Measurements from ENCODE around the gene IGHMBP2.

IGHMBP2 gene

DNA sequence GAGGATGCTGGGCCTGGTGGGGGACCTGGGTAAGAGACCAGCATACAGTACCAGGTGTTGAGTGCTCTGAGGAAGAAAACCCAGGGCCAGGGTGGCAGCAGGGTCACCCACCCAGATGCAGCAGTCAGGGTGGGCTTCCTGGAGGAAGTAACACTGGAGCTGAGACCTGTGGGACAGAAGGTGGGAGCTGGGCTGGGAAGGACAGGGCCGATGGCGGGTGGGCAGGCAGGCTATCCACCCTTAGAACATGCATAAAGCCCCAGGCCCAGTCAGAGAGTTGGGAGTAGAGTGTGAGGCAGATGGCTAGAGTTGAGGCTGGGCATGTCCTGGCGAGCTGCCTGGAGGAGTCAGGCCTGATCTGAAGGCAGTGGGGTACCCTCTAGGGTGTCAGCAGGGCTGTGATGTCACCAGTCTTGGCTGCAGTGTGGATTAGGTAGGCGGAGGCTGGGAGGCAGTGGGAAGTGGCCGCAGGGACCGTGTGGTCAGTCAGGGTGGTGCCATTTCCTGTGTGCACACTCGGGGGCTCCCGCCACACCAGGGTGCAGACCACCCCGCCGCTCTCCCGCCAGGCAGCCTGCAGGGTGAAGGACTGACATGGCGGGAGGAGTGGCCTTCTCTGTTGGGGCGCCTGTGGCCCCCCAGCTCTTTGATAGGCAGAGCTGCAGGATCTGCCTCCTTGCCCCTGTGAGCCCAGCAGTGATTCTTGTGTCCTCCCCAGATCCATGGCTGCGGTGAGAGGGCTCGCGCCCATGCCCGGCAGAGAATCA is 35.3 kb downstream of the IGHMBP2 start:
- DNase-seq (ENCODE audit: insufficient read length, low spot score) = no peak
- FAIRE-seq = no peak

DNA sequence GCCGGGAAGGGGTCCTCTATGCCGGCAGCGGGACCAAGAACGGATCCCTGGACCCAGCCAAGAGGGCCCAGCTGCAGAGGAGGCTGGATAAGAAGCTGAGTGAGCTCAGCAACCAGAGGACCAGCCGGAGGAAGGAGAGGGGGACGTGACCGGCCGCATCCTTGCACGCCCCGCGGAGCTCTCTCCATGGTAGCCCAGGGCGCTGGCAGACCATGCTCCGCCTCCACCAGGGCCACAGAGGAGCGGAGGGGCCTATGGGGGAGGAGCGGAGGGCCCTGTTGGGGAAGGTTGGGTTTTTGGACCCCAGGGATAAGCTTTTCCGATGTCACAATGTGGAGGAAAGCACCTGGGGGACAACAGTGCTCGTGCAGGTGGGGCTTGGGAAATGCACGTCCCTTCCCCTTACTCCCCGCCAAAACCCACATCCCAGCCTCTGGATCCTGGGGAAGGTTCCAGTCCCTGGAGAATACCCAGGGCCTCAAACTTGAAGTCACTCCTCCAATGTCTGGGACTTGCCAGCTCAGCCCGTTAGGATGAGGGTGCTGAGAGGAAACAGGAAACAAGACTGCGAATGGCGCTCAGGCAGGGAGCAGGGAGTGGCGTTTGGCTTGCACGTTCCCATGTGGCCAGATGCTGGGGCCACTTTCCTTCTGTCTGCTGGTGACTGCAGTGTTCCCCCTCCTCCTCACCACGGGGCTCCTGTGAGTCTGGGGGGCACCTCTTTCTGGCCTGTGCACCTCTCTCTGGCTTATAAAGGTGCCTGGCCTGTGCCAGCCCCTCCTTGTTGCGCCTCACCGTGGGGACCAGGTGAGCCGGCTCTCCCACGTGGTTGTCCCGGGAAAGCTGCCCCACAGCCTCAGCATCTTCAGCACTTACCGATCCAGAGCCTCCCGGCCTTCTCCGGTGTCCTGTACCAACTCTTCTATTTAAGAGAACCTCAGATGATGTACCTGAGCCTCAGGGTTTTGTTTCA is 36.2 kb downstream of the IGHMBP2 start:
- no peak for DNase-seq (ENCODE audit: insufficient read length, low spot score)
- FAIRE-seq = no peak

DNA sequence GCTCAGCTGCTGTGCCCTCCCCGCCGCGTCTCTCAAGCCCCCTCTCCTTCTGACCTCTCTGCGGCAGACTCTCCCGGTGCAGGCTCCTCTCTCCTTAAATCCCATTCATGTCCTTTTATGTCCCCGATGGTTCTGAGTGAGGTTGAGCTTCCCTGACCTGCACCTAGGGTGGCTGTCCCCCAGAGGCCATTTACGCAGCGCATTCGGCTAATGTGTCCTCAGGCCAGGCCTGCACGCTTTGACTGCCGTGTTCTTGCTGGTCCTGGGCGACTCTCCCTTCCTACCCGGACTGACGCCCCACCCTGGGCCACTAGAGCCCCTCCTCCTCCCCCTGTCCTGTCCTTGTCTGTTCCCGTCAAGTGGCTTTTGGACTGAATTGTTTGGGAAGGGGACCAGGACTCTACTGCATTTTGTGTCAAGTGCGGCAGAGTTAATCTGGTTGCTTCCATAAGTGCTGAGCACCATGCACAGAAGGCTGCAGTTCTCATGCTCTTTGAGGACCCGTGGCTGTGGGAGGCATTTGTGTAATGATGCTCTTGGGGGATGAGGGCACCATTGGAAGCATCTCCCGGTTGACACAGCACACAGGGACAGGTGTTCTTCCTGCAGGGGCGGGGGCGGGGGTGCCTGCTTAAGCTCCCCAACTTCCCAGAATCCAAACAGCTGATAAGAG is 37.1 kb downstream of the IGHMBP2 start:
- no peak for FAIRE-seq
- DNase-seq (ENCODE audit: insufficient read length, low spot score) = no peak

DNA sequence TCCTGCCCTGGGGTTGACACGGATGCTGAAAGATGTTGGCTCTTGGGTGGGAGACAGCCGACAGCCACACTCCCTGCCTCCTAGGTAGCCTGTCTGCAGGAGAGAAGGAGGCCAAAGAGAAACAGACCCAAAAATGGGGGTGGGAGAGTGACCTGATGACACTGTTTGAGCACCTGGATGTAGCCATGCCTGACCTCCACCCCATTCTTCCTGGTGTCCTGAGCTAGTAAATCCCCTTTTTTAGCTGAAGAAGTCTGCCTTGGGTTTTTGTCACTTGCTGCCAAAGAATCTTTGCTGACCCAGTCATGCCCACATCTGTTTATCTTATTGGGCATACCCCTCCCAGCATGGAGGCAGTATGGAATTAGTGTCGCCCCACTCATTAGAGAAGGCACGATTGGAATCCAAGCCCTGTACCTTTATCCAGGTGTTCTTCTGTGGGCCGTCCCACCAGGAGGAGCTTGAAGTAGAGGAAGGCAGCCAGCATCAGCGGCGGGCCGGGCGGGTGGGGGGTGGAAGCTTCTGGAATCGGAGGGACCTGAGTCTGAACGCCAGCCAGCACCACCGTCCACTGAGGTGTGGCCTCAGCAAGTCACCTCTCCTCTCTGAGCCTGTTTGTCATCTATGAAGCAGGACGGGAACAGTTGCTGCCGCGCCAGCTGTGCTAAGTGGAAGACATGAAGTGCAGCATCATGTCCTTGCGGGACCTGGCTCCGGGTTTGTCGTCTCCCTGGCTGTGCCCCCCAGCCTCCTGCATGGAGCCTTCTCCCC is 37.8 kb downstream of the IGHMBP2 start:
- no peak for FAIRE-seq

DNA sequence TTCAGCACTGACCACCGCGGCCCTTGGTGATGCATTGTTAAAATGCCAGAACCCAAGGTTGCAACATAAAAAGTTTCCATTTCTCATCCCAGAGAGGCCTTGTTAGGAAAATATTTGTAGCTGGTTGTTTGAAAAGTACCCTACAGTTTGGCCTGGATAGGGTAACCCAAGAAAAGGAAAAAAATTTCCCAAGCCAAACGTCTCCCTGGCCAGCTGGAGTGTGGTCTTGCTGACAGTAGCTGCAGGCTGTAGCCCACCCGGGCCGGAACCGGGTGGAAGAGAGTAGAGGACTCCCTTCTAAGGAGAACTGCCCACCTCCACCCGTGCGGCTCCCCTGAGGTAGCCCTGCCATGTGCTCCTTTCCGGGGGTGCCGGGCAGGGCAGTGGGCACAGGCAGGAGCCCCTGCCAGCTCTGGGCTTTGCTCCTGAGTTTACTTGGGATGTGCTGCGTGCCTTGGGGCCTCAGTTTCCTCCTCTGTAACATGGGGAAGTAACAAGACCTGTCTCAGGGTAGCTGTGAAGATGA is 38.5 kb downstream of the IGHMBP2 start:
- FAIRE-seq = no peak

More for the DNA sequence above, 37.8 kb downstream of the IGHMBP2 start:
- no peak for DNase-seq (ENCODE audit: insufficient read length, low spot score)

DNA sequence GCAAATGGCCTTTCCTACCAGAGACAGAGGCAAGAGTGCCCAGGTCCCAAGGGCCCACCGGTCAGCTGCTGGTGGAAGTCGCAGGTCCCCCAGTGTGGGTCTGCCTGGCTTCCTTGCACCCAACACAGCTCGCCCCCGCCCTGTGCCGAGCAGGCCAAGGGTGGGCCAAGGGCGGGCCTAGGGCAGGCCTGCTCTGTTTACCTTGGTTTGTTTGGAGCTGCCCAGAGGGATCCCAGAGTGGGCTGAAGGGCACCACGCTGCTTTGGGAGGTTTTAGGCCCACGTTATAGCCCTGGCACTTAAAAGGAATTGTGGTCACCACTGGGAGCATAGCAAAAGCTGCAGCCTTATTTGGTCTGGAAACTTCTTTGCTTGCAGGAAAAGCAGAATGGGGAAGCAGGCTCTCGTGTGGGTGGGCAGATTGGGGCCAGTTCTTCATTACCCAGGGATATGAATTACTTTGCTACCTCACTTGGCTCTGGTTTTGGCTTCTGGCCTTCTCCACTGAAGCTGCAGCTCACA is 39.1 kb downstream of the IGHMBP2 start:
- no peak for DNase-seq (ENCODE audit: insufficient read length, low spot score)
- no peak for FAIRE-seq

More for the DNA sequence above, 38.5 kb downstream of the IGHMBP2 start:
- DNase-seq (ENCODE audit: insufficient read length, low spot score) = no peak

DNA sequence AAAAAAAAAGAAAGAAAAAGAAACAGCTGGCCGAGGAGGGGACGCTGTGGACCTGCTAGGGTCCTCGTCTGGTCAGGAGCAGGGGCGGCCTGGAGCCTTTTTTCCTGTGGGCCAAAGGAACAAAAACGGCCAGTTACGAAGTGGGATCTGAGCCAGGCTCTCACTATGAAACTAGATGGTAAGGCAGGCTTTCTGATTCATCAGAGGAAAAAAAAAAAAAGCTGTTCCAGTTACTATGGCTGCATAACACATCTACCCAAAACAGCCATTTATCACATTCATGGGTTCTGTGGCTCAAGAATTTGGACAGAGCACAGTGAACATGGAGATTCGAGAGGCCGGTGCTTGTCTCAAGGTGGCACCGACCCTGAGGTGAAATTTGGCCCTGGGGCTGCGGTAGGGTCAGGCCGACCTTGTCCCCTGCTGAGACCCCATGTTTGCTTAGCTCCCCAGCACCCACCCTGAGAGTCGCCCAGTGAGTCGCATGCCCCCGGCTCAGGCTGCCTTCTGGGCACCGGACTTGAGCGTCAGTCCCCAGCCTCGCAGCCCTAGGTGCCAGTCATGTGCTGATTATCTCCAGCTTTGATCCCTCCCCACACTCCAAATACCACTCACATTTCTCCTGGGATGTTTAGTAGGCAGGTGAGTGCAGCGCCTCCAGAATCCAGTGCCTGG is 42.9 kb downstream of the IGHMBP2 start:
- no peak for FAIRE-seq
- DNase-seq (ENCODE audit: insufficient read length, low spot score) = no peak

DNA sequence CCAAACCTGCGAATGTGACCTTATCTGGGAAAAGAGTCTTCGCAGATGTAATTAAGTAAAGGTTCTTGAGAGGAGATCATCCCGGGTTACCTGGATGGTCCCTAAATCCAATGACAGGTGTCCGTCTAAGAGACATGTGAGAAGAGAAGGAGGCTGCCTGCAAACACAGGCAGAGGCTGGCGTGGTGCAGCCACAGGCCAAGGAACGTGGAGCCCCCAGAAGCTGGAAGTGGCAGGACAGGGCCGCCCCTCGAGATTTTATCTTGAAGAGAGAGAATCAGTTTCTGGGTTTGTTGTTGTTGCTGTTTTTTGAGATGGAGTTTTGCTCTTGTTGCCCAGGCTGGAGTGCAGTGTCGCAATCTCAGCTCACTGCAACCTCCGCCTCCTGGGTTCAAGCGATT is 43.5 kb downstream of the IGHMBP2 start:
- DNase-seq (ENCODE audit: insufficient read length, low spot score) (no peak), FAIRE-seq (no peak)

DNA sequence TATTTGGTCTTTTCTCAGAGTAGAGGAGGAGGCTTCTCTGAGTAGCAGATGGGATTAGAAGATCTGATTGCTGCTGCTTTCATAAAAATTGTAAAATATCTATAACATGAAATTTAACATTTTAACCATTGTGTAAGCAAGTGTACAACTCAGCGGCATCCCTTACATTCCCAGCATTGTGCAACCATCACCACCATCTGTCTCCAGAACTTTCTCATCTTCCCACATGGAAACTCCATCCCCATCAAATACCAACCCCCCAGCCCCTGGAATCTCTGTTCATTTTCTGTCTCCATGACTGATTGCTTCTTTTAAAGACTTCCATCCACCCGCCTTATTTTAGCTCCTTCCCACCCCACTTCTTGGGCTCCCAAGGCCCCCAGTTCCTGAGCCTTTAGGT is 44.8 kb downstream of the IGHMBP2 start:
- FAIRE-seq (no peak), DNase-seq (ENCODE audit: insufficient read length, low spot score) (no peak)

DNA sequence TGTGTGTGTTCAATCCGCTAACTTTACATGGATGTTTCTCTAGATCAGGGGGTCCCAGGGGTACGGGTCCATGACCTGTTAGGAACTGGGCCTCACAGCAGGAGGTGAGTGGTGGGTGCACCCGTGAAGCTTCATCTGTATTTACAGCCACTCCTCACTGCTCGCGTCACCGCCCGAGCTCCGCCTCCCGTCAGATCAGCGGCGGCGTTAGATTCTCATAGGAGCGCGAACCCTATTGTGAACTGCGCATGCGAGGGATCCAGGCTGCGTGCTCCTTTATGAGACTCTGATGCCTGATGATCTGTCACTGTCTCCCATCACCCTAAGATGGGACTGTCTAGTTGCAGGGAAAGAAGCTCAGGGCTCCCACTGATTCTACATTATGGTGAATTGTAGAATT is 45.2 kb downstream of the IGHMBP2 start:
- FAIRE-seq (no peak), DNase-seq (ENCODE audit: insufficient read length, low spot score) (no peak)

DNA sequence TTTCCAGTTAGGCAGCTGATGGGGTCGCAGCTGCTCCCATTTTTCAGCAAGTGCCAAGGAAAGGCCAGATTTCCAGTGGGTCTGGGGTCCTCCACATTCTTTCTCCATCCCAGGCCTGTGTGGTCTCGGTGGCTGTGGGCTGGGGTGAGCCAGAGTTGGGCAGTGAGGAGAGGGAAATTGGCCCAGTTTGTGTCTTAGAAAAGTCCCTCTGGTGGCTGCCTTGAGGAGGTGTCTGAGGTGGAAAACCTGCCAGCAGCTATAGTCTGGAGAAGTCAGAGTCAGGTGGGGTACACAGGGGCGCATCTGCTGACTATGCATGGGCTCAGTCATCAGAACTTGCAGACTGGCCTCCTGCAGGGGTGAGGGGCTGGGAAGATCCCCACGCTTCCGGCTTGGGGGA is 46.6 kb downstream of the IGHMBP2 start:
- peak; percentile 52 for DNase-seq (ENCODE audit: insufficient read length, low spot score)
- no peak for FAIRE-seq

DNA sequence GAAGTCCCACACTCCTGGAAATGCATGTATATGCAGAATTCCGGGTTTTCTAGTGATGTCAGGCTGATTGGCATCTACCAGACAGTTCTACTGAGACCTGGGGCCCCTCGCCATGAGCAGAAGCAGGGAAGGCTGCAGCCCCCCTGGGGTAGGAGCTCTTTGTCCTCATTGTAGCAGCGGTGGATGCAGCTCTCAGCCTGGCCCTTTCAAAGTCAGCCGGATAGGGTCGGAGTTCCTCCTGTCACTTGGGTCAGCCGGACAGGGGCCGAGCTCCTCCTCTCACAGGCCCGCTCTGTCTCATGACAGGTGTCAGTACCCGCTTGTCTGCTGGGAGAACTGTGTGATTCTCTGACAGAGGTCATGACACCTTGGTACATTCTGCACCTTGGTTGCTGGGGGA is 47.1 kb downstream of the IGHMBP2 start:
- DNase-seq (ENCODE audit: insufficient read length, low spot score) (no peak), FAIRE-seq (no peak)

DNA sequence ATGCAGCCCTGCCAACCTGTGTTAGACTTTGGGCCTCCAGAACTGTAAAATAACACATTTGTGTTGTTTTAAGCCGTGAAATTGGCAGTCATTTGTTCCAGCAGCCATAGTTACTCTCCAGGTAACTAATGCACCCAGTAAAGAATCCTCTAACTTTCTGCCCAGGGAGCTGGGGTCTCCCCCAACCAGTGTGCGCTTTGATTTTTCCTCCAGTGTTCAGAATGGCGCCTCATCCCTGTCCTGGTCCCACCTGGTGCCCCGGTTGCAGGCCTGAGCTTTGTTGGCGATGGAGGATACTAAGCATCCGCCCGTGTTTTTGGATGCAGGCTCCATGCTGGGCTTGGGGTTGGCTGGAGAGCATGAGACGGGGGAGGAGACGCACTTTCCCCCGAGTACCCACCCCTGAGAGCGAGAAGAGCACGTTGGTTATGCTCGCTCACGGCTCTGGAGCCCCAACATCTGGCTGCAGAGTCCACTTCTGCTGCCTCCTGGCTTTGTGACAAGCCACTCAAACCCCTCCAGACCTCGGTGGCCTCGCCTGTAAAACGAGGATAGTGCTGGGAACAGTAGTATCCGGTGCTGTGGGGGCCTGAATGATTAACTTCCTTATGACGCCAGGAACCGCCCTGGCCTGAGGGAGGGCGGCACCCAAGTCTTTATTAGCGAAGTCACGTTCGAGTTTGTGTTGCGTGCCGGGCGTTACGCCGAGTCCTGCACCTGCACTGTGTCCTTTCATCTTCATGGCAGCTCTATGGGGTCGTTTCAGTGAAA is 51.3 kb downstream of the IGHMBP2 start:
- no peak for DNase-seq (ENCODE audit: insufficient read length, low spot score)
- FAIRE-seq = peak; percentile 36

DNA sequence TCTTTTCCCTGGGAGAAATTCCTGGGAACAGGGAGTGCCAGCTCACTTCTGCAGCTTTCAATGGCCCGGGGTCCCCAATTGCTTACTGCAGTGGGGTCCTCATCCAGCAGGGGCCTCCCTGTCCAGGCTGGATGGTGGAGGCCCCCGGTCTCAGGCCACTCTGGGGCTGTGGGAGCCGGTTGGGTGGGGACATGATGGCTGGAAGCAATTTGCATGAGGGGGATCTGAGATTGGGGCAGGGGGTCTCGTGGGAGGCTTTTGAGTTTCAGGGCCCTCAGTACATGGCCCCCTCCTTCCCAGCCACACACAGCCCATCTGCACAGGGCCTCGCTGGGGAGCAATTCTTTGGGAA is 51.9 kb downstream of the IGHMBP2 start:
- DNase-seq (ENCODE audit: insufficient read length, low spot score) (no peak), FAIRE-seq (no peak)

DNA sequence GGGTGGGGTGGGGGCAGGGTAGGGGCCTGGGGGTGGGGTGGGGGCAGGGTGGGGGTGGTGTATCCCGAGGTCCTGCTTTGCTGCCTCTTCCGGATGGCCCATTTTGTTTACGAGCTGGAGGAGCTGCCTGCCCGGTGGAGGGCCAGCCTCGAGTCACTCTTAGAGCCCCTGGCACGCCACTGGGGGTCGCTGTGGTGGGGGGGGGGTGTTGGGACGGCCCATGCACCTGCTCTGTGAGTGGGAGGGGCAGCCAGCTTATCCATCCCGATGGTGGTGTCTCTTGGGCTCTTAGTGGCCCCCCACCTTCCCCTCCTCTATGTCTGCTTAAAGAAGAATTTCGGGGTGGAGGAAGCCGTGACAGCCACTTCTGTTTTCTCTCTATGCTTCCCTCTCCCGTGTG is 52.5 kb downstream of the IGHMBP2 start:
- no peak for DNase-seq (ENCODE audit: insufficient read length, low spot score)

DNA sequence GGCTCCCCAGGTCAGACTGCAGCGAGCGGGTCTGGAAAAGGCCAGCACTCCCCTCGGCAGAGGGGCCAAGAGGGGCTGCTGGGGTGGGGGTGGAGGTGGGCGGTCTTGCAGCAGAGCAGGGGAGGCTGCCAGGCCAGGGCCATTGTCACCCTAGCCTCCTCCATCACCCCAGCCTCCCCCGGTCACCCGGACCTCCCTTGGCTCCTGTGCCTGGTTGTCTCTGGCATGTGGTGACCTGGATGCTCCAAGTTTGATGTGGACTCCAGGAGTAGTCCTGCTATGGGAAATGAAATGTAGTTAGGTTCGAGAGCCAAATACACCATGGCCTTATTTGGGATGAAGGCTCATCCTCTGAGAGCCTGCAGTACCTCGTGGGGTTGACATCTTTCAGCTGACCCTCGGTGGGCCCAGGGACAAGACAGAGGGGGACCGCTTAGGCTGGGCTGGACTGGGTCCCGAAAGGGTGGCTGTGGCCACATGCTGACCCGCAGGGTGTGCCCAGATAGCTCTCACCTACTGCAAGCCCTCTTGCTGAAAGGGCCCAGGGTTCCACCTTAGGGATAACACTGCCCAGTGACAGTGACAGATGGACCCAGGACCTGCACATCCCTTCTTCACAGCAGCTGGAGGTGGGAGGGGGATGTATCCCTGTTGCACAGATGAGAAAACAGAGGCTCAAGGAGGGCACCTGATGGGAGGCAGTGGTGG is 53.0 kb downstream of the IGHMBP2 start:
- DNase-seq (ENCODE audit: insufficient read length, low spot score) (no peak), FAIRE-seq (peak; percentile 26)

More for the DNA sequence above, 52.5 kb downstream of the IGHMBP2 start:
- FAIRE-seq = no peak

DNA sequence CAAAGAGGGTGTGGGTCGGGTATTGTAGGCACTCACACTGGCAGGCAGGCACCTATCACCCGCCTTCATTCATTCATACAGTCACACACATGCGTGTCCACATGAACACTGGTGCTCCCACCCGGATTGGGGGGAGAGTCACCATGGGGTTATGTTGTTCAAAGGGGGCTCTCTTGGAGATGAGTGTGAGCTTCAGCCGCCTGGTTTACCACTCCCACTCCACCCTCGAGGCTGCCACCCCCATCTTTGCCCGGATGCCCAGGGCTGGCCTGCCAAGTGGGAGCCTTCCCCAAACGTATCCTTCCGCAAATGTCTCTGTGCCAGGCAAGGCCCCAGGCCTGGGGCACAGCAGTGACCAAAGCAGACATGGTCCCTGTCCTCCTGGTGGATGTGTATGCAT is 54.5 kb downstream of the IGHMBP2 start:
- DNase-seq (ENCODE audit: insufficient read length, low spot score) (no peak), FAIRE-seq (no peak)

Measured in HTR-8/SVneo (cell line).